ENCODE data around the gene CHRNA1. TPM values are rescaled to one million over a fixed set of nuclear protein-coding genes. Genes with fewer than 3 reads are reported as not detected.
"Not testable (repeated sequence)": the region's sequence is repeated elsewhere in the genome, so short reads cannot be mapped to it uniquely, and the experiment has no call there.

CHRNA1 gene
- total RNA-seq, 2 donors from 2014 or later = 1.1 to 2.7 TPM

GRCh38 chr2:174717916-174718315, 46.4 kb downstream of the CHRNA1 start:
- intact Hi-C loops (cut with DNase I) = no loop called here
- no peaks in the 10 kb centered on the region for H3K27me3 ChIP-seq
- H3K36me3 ChIP-seq = no peaks in the 10 kb centered on the region
- TF ChIP-seq CTCF (IDR thresholded peaks at IDR 0.05) = no peak
- H3K27ac ChIP-seq = no peak overlapping the region
- DNase-seq = no peak
- no peaks in the 10 kb centered on the region for H3K9me3 ChIP-seq
- H3K9ac ChIP-seq (ENCODE audit: low read depth in 2 of 2, low read length in 2 of 2) = no peak overlapping the region
- H3K4me1 ChIP-seq = no peaks in the 10 kb centered on the region
- H3K4me3 ChIP-seq = no peak overlapping the region

- Histone ChIP-seq H3K27ac (no peak overlapping the region), H3K9ac (ENCODE audit: low read depth in 2 of 2, low read length in 2 of 2) (no peak overlapping the region), H3K4me1 (no peaks in the 10 kb centered on the region), H3K4me3 (no peak overlapping the region), H3K9me3 (no peaks in the 10 kb centered on the region), H3K27me3 (no peaks in the 10 kb centered on the region), H3K36me3 (no peaks in the 10 kb centered on the region)
- TF ChIP-seq CTCF (IDR thresholded peaks at IDR 0.05) = no peak
- no peak for DNase-seq
- intact Hi-C loops (cut with DNase I) = no loop called here
These were observed 47.0 kb downstream of the CHRNA1 start for GRCh38 chr2:174717273-174717672.

- no peak for TF ChIP-seq CTCF (IDR thresholded peaks at IDR 0.05)
- Histone ChIP-seq H3K36me3 (no peaks in the 10 kb centered on the region), H3K4me3 (no peak overlapping the region), H3K27ac (no peak overlapping the region), H3K9ac (ENCODE audit: low read depth in 2 of 2, low read length in 2 of 2) (no peak overlapping the region), H3K4me1 (no peaks in the 10 kb centered on the region), H3K9me3 (no peaks in the 10 kb centered on the region), H3K27me3 (no peaks in the 10 kb centered on the region)
- intact Hi-C loops (cut with DNase I) = no loop called here
- DNase-seq = no peak
These were observed 47.5 kb downstream of the CHRNA1 start for GRCh38 chr2:174716785-174717184.

- H3K27ac ChIP-seq = no peak overlapping the region
These were observed 50.6 kb downstream of the CHRNA1 start for GRCh38 chr2:174713686-174714085.

GRCh38 chr2:174711206-174711605, 53.1 kb downstream of the CHRNA1 start:
- no peaks in the 10 kb centered on the region for H3K4me1 ChIP-seq
- H3K4me3 ChIP-seq = no peak overlapping the region
- H3K36me3 ChIP-seq = no peaks in the 10 kb centered on the region
- H3K9me3 ChIP-seq = no peaks in the 10 kb centered on the region
- no peak for TF ChIP-seq CTCF (IDR thresholded peaks at IDR 0.05)
- H3K9ac ChIP-seq (ENCODE audit: low read depth in 2 of 2, low read length in 2 of 2) = no peak overlapping the region
- no peak for DNase-seq
- intact Hi-C loops (cut with DNase I) = no loop called here
- H3K27me3 ChIP-seq = no peaks in the 10 kb centered on the region
- no peak overlapping the region for H3K27ac ChIP-seq

More at GRCh38 chr2:174713686-174714085, 50.6 kb downstream of the CHRNA1 start:
- no peak for DNase-seq
- no peaks in the 10 kb centered on the region for H3K9me3 ChIP-seq
- no peak for TF ChIP-seq CTCF (IDR thresholded peaks at IDR 0.05)
- no peaks in the 10 kb centered on the region for H3K27me3 ChIP-seq
- no peak overlapping the region for H3K4me3 ChIP-seq
- H3K9ac ChIP-seq (ENCODE audit: low read depth in 2 of 2, low read length in 2 of 2) = no peak overlapping the region
- intact Hi-C loops (cut with DNase I) = no loop called here
- H3K4me1 ChIP-seq = no peaks in the 10 kb centered on the region
- no peaks in the 10 kb centered on the region for H3K36me3 ChIP-seq

- H3K4me1 ChIP-seq; H3K4me3 ChIP-seq; DNase-seq; H3K27ac ChIP-seq; H3K36me3 ChIP-seq; H3K9ac ChIP-seq (ENCODE audit: low read depth in 2 of 2, low read length in 2 of 2); H3K27me3 ChIP-seq; H3K9me3 ChIP-seq; intact Hi-C loops (cut with DNase I): not testable (repeated sequence)
These were observed 54.8 kb downstream of the CHRNA1 start for GRCh38 chr2:174709416-174710004.
